HG03378 (cell line): Measurements from ENCODE around the gene ABCC3.
A peak's percentile ranks its signal among the peaks of the same experiment; 100 is the strongest.
"Not testable (repeated sequence)": the region's sequence is repeated elsewhere in the genome, so short reads cannot be mapped to it uniquely, and the experiment has no call there.

Source experiments
- ATAC-seq: cut with Tn5 transposase; IDR thresholded peaks from one replicate; pipeline ENCODE4 v1.9.1; 2021; ENCODE audit warnings: mild to moderate bottlenecking, moderate library complexity; ENCODE audit not compliant: unreplicated experiment

The ABCC3 gene

DNA sequence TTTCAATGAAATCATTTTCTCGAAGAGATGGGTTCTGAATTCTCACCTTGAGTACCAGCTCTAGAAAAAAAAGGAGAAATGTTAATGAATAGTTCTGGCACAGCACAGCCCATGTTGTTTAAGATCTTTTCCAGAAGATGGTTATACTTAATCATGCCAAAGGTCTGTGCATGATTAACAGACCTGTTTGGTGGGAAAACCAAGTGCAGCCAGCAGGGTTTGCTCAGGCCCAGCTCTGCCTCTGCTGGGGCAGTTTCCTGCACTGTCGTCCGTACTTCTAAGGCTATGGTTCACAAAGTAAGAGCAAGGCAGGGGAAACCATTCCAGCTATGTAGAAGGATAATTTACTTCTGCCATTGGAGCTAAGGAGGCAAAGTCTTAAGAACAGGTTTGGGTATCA lies 62.4 kb downstream of the ABCC3 start:
- ATAC-seq = no peak

DNA sequence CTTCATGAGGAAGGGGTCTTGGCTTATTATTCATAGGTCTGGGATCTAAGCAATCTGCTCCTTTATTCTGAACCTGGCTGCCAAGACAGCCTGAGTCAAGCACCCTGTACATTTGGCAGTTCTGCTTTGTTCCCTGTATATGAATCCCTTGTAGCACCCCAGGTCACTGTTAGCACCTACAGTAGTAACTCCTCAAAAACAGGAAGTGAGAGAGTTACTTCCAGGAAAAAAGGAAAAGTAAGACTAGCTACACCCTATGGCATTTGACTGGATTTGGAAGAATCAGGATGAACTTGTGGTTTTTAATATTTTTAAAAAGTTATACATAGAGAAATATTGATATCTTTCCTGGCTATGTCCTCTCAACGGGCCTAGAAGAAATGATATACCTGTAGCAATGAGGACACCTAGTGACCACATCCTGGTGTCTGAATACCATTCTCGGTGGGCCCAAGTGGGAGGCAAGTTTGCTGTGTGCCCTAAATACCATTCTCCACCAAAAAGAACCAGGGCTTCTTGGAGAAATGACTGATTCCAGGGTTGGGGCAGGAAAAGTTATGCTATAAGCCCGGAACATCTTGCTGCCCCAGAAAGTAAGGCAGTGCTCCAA lies 63.1 kb downstream of the ABCC3 start:
- ATAC-seq = no peak

DNA sequence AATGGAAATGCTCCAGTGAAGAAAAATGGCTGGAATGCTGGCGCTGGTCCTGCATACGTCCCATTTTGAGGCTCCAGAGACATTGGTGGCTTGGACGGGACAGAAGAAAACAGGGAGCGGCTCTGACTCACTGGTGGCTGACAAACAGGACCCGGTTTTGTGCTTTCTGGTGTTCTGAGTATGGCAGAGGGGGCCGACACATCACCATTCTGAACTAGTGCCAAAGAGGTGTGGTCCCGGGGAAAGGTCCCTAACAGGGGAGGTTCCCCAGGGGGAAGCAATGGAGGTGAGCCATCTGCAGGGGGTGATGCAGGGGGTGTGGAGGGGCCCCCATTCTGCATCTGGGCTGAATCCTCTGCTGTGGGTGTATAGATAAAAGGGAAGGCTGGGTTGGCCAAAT lies 64.7 kb downstream of the ABCC3 start:
- no peak for ATAC-seq

DNA sequence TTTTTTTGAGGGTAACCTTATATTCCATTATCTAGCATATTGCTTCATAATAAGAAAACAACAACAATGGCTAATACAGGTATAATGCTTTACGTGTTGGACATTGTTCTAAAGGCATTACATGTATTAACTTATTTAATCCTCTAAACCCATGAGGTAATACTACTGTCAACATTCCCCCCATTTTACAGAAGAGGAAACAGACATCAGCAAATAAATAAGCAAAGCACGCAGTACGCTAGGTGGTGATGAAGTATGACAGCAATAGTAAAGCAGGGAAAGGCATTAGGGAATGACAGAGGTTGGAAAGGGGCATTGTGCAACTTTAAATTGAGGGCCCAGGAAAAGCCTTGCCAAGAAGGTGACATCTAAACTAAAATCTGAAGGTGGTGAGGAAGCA lies 68.5 kb downstream of the ABCC3 start:
- no peak for ATAC-seq

DNA sequence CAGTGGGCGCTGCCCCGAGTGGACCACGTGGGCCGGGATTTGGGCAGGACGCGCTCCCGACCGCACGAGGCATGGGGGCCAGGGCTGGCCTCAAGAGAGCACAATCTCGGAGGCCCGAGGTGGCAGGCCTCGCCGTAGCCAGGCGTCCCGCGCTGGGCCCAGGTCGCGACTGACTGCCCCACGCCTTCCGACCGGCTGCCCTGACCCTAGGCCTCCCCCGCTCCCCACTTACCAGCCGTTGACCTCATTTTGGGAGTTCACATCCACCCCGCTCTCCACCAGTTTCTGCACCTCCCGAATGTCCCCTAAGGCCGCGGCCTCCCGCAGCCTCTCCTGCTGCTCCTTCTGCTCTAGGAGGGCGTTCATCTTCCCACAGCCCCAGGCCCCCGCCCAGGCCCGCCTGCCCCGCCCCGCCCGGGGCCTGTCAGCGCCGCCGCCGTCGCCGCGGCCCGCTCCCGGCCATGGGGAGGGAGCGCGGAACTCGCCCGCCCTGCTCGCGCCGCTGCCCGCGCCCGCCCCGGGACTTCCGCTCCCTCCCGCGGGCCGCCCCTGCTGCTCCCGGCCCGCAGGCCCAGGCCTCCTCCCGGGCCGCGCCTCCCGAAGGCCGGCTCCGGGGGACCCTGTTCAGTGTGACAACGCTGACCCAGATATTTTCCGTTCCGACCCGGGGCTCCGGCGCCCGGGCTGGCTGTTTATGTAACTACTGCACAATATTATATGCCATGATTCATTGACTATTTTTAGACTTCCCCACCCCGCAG lies 72.8 kb downstream of the ABCC3 start, which contains the start of gene ANKRD40:
TSS of gene ANKRD40 (minus strand) at position 626 of the 761 bp plus-strand sequence. CDS start at position 366, 260 bp downstream.
- peak; percentile 75 for ATAC-seq

DNA sequence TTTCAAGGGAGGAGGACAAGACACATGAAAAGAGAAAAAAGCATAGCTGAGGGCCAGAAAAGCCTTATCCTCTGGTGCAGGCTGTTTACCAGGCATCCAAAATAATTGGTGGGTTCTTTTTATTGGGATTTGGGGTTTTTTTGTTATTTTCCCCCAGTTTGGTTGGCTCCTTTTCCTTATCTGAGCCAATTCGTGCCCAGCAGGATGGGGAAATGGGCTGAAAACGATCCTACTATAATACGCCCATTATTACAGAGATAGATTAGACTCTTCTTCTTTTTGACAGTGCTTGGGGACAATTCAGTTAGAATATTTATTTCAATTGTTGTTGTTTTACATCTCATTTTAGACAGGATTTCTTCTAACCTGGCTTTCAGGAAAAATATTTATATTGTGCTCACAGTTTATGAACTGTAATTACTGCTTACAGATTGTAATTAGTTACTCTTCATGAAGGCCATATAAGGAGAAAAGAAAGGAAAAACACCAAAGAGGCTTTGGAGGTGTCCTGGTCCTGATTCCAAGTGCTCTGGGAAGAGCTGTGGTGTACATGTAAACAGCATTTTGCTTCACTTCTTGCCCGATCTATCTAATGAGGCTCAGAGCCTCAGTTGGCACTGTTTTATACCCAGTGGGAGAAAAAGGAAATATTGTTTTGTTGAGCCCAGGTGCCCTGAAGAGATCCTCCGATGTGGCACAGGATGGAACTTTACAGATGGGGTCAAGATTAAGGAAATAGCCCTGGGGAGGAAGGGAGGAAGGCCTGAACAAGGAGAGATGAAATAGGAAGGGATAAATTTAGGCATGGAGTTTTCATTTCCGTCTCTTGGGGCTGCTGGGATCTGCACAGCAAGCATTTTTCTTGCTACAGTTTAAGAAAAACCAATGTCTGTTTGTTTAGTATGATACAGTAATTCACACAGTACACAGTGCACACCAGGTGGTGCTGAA lies 73.6 kb downstream of the ABCC3 start:
- no peak for ATAC-seq

DNA sequence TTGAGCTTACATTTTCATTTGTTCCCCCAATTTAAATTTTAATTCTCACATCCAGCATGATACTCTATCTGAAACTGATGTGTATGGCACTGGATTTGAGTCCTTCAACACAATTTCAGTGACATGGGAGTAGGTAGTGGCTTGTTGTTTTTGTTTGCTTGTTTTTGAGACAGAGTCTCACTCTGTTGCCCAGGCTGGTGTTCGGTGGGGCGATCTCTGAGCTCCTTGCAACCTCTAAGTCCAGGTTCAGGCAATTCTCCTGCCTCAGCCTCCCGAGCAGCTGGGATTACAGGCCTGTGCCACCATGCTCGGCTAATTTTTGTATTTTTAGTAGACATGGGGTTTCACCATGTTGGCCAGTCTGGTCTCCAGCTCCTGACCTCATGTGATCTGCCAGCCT lies 74.4 kb downstream of the ABCC3 start:
- ATAC-seq = not testable (repeated sequence)

DNA sequence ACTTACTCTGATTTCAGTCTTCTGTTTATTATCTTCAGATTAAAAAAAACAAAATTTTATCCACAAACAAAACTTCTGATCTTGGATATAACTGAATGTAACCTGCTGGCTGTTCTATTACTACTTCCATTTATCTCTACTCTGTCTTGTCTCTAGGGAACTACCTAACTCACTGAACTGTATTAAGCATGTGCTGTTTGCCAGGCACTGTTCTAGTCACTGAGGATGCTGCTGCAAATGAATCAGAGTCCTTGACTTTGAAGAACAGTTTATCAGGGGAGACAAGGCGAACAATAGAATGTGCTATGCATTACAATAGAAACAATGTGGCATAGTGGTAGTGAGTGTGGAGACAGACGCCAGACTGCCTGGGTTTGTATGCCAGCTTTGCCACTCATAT lies 75.3 kb downstream of the ABCC3 start:
- no peak for ATAC-seq

DNA sequence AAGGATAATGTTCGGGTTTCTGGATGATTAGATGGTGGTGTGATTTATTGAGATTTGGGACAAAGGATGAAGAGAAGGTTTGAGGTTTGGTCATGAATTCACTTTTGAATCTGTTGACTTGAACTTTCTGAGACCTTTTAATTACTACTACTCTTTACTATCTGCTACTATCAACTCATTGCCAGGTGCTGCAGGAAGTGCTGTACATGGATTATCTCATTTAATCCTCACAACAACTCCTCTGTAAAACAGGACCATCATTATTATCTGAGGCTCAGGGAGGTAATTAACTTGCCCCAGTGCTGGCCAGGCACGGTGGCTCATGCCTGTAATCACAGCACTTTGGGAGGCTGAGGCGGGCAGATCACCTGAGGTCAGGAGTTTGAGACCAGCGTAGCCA lies 76.0 kb downstream of the ABCC3 start:
- ATAC-seq = no peak

DNA sequence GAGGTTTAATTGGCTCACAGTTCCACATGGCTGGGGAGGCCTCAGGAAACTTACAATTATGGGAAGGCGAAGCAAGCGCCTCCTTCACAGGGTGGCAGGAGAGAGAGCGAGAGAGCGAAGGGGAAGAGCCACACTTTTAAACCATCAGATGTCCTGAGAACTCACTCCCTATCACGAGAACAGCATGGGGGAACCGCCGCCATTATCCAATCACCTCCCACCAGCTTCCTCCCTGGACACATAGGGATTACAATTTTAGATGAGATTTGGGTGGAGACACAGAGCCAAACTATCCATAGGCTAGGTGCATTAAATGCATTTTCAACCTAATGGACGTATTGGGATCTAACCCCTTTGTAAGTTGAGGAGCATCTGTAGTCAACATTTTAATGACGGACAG lies 78.0 kb downstream of the ABCC3 start:
- no peak for ATAC-seq

DNA sequence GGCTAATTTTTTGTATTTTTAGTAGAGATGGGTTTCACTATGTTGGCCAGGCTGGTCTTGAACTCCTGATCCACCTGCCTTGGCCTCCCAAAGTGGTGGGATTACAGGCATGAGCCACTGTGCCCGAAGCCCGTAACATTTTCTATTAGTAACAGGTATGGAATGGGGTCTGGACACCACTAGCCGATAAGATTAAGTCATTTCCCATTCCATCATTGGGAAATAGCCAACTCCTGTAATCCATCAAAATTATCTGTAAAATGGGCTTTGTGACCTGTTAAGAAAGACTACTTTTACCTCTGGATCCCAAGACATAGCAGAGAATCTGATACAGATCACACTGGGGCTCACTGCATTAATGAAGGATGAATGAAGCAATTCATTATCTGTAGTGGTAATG lies 80.8 kb downstream of the ABCC3 start:
- ATAC-seq = no peak

DNA sequence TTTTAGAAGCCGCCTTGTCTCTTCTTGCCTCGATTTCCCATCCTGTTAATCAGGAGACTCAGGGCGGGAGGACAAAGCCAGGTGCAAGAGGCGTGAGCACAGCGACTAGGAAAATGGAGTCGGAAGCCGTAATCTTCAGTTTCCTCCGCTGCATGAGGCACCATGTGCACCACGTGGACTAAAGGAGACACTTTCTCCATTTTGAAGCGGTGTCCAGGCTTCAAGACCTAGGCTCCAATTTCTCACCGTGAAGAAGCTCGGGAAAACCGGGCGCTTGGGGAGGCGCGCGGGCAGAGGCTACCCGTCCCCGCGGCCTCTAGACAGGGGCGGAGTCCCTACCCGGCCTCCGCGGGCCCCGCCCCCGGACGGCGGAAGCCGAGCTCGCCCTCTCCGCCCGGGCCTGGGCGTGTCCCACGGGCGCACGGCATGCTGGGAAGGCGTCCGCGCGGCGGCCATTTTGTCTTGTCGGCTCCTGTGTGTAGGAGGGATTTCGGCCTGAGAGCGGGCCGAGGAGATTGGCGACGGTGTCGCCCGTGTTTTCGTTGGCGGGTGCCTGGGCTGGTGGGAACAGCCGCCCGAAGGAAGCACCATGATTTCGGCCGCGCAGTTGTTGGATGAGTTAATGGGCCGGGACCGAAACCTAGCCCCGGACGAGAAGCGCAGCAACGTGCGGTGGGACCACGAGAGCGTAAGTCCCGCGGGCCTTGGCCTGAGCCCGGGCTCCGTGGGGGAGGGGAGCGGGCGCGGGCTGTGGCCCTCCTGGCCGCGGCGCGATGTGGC lies 84.7 kb downstream of the ABCC3 start, which contains the start of gene LUC7L3:
TSS of gene LUC7L3 (plus strand) at position 460 of the 780 bp plus-strand sequence. CDS start at position 590, 130 bp downstream.
- peak; percentile 80 for ATAC-seq

DNA sequence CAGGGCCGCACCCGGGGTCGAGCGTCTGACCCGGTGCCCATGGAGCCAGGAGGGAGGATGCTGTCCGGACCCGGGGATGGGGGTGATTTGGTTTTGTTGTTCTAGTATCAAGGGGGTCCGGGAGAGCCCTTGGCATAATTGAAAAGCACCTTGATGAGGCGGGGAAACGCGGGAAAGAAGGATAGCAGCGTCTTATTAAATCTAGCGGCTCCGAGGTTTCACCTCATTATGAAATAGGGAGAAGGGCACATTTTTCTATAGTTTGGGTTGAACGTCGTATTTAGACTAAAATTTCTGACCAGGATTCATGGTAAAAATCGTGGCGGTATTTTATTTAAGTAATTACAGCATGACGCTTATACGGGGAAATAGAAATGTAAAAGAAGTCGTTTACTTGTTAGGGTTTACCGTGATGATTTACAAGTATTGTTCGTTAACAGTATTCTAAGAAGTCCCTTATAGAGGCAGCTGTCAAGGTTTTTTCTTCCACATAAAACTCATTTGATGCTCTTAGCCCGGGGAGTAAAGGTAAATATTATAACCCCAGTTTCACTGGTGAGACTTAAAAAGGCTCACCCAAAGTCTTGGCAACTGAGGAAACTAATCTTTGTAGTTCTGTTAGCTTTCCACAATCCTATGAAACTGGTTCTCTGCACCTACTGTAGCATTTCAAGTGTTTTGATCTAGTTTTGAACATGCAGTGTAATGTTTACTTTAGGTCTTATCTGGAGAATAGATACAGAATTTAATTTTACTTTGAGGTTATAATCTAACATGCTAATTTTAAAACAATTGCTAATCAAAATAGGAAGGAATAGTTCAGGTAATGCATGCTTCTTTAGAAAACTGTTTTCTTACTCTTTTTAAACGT lies 85.5 kb downstream of the ABCC3 start:
- ATAC-seq = no peak

DNA sequence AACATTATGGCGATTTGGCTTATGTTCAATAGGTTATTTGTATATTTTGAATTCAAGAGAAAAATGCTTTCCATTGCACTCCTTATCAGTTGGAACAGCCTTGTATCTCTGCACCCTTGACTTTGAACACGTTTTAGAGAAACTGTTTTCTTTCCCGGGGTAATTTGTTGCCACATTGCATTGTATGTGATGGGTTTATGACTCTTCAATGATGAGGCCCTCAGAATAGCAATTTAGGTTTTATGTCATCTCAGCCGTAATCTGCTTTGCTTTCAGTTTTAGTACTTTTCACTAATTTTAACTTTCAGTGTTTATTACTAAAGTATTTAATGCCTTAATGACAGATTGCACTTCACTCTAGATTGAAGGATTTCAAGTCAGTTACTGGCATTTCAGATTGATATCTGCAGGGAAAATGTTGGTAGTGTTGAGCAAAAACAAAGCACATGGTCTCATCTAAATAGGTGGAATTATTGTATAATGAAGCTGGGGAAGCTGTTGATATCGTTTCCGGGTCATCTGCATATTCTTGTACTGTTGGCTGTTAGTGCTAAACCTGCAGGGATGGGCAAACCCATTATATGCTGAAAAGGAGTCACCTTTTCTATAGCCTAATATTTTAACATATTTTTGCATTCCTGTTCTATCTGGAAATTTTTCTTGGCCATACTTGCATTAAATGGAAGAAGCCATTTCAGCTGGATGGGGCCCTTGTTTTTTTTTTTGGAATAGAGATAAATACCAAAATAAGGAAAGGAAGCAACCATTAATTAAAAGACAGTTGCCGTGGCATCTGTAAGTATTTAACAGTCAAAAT lies 86.7 kb downstream of the ABCC3 start:
- no peak for ATAC-seq

DNA sequence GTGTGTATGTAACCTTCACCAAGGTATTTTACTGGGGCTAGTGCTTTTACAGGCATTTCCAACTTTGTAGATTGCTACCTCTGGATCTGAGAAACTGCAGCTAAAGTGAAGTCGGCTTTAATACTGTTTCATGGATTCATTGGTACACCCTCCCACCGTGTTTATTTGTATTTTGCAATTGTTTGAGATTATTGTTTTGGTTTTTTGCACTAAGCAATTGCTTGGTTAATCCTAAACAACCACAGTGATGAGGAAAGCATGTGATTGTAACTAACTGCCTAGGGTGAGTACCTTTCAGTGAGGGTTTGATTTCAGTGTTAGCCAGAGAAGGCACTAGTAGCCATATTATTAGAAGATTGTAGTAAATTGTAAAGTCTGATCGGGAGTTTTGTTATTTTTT lies 88.1 kb downstream of the ABCC3 start:
- no peak for ATAC-seq

DNA sequence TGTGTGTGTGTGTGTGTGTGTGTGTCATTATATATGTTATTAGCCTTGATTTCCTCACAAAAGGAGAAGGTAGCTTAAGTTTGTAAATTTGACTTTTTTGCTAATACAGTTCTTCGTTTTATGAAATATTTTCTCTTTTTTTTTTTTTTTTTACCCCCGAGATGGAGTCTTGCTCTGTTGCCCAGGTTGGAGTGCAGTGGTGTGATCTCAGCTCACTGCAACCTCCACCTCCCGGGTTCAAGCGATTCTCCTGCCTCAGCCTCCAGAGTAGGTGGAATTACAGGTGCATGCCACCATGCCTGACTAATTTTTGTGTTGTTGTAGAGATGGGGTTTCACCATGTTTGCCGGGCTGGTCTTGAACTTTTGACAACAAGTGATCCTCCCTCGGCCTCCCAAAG lies 89.9 kb downstream of the ABCC3 start:
- not testable (repeated sequence) for ATAC-seq

DNA sequence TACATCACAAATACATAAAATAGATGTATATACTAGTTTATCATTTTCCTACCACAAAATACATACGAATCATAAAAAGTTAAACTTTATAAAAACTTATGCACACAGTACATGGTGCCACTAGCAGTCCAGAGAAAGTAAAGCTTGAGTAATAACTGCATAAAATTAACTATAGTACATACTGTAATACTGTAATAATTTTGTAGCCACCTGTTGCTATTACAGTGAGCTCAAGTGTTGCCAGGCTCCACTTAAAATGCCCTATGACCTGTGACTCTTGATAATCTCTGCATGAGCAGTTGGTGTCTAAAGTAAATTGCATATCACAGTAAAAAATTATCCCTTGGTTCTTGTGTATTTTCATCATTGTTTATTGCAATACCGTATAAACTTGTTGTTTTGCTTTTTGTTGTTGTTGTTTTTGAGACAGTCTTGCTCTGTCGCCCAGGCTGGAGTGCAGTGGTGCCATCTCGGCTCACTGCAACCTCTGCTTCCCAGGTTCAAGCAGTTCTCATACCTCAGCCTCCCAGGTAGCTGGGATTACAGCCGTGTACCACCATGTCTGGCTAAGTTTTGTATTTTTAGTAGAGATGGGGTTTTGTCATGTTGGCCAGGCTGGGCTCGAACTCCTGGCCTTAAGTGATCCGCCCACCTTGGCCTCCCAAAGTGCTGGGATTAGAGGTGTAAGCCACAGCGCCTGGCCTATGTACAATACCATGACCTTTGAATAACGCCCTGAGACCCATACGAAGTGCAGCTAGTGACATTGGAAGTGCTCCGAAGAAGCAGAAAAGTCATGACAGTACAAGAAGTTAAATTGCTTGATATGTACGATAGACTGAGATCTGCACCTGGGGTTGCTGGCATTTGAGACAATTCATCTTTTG lies 91.3 kb downstream of the ABCC3 start:
- no peak for ATAC-seq

DNA sequence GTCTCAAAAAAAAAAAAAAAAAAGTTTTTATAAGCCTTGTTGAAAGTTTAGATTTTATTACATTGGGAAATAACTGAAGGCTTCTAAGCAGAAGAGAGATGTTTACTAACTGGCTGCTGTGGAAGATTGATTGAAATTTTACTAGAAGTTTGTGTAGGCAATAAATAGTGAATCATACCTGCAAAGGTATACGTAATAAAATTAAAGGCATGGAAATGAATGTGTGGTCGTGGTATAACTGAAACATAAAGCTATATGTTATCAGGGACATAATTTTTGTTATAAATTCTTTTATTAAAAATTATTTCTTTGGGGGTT lies 93.4 kb downstream of the ABCC3 start:
- no peak for ATAC-seq
